Esophagus squamous epithelium (tissue), 5 donors: ENCODE results near the gene OR2A7. TPM values are rescaled to one million over a fixed set of nuclear protein-coding genes. Genes with fewer than 3 reads are reported as not detected.
"Not testable (repeated sequence)": the region's sequence is repeated elsewhere in the genome, so short reads cannot be mapped to it uniquely, and the experiment has no call there.

Experiments used
- DNase-seq: peaks from one replicate; lab custom pipeline; 2025; lab: John Stamatoyannopoulos, UW
- H3K27ac ChIP-seq, 4 donors: fragments of 200-600 bp; sonication (generic); one replicate each; pipeline ENCODE4 v1.5.1; 2016 to 2019; ENCODE audit warnings: mild to moderate bottlenecking in 1 of 4
- H3K27me3 ChIP-seq, 4 donors: fragments of 200-600 bp; sonication (generic); 1 replicate in 3 of 4; 2 replicates in 1 of 4; pipeline versions ENCODE4 v1.5.1 to v1.6.0; 2017 to 2021; ENCODE audit warnings: antibody characterized with exemption in 1 of 4
- H3K36me3 ChIP-seq, 3 donors: fragments of 200-600 bp; sonication (generic); one replicate each; pipeline ENCODE4 v1.5.1; 2016 to 2019
- H3K4me1 ChIP-seq, 3 donors: fragments of 200-600 bp; sonication (generic); one replicate each; pipeline ENCODE4 v1.5.1; 2017 to 2019
- H3K4me3 ChIP-seq, 4 donors: fragments of 200-600 bp; sonication (generic); 1 replicate in 3 of 4; 2 replicates in 1 of 4; pipeline ENCODE4 v1.5.1; 2016 to 2019; ENCODE audit warnings: mild to moderate bottlenecking in 2 of 4, moderate library complexity in 1 of 4
- H3K9me3 ChIP-seq, 3 donors: fragments of 200-600 bp; sonication (generic); one replicate each; pipeline ENCODE4 v1.5.1; 2016 to 2019
- WGBS, 2 donors: methylation state at CpG; one replicate each; pipeline ENCODE4 v1.1.5; 2018; 5-methylcytosine and 5-hydroxymethylcytosine counted together
- intact Hi-C: fragments of 100-400 bp; cut with DNase I; formaldehyde crosslinking; loops from one replicate; pipeline ENCODE4 v1.15.0; 2022
- total RNA-seq, 4 donors: library from RNA; depleted of rRNA; stranded (reverse); fragments of >200 nt; gene quantifications; one replicate each; pipeline ENCODE4 v1.1.0, GENCODE V29; 2016
- donor health status: DM: yes; HTN: yes; CAD: no.

OR2A7 gene
- total RNA-seq, 4 donors from 2014 or later = 1.9 to 12.6 (median 6.6) TPM

DNA sequence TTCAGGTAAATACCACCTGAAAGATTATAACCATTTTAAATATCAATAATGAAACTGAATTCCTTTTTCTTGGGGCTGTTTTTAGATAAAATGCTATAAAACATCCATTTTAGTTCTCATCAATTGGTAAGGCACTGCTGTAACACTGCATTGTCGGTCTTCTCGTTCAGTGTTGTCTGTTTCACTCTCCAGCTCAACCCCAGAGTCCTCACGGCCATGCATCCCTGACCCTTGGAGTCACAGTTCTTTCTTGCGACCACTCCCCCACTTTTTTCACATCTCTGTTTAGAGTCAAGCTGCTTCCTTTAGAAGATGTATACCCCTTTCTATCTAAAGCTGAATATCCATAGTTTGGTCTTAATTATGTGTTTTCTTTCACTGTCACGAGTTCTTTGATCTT lies 17.6 kb downstream of the OR2A7 start:
- DNase-seq, H3K27ac ChIP-seq, H3K4me3 ChIP-seq, intact Hi-C loops, H3K9me3 ChIP-seq, H3K4me1 ChIP-seq, H3K36me3 ChIP-seq, H3K27me3 ChIP-seq: not testable (repeated sequence)
- WGBS, 2 donors = no CpG with 5 or more reads among the region's 5 CpGs

DNA sequence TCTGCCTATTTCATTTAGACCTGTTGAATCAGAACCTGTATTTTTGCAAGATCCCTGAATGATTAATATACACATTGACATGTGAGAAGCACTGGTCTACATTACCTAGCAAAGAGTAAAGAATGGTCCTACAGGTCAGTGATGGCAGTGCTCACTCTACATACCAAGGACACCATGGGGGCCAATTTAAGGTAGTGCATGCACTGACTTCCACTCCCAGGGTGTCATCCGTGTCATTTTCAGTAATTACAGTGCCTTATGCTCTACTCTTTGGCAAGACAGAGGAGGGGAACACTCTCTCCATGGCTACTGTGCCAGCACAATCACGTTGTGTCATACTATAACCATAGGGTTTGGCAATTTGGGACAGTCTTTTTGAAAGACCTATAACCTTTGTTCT lies 19.2 kb downstream of the OR2A7 start:
- intact Hi-C loops, DNase-seq, H3K36me3 ChIP-seq, H3K27me3 ChIP-seq, H3K4me1 ChIP-seq, H3K27ac ChIP-seq, H3K4me3 ChIP-seq, H3K9me3 ChIP-seq: not testable (repeated sequence)
- WGBS, 2 donors = no CpG with 5 or more reads among the region's 2 CpGs

DNA sequence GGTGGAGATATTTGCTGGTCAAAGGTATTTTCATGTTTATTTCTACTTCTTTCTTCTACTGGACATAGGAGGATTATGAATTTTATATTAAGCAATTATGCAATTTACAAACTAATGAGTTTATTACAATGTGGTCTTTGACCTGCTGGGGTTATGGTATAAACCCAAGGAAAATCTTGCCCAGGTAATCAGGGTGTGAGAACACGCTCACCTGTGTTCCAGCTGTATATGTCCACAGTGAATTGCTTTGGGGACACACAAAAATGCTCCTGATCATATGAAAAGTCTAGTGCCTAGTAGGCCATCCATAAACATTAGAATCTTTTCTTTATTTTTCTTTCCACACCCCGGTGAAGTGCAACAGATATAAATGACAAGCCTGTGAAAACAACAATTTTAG lies 25.2 kb downstream of the OR2A7 start, which contains the start of gene OR2A42:
Gene OR2A42 (minus strand): TSS at position 241 of the 400 bp plus-strand sequence. CDS start 6,762 bp downstream, outside the sequence.
- intact Hi-C loops, H3K27me3 ChIP-seq, H3K36me3 ChIP-seq, H3K4me1 ChIP-seq, H3K4me3 ChIP-seq, H3K27ac ChIP-seq, DNase-seq, H3K9me3 ChIP-seq: not testable (repeated sequence)
- 100% methylated on average over 1 of the region's 2 CpGs for WGBS, 2 donors

DNA sequence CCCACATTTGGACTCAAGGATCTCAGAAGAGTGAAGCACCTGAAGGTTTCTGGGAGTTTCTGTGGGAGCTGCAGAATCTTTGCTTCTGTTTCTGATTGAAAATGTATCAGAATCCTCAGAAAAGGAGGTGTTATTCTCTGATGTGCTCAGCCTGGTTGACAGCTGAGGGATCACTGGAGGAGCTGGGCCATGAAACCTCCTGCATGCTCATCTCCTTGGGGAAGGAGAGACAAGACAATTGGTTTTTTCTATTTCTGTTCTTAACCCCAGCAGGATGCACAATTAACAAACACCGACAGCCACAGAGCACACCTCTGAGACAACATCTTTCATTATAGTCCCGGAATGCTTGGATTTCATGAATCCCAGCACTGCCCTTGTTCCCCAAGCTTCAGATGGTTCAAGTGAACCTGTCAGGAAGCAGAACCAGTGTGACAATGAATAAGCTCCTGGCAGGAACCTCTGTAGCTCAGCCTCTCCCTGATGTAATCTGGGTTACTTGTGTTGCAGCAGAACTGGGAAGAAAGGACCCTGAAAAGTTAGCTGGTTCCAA lies 26.0 kb downstream of the OR2A7 start:
- DNase-seq, H3K4me1 ChIP-seq: not testable (repeated sequence)

DNA sequence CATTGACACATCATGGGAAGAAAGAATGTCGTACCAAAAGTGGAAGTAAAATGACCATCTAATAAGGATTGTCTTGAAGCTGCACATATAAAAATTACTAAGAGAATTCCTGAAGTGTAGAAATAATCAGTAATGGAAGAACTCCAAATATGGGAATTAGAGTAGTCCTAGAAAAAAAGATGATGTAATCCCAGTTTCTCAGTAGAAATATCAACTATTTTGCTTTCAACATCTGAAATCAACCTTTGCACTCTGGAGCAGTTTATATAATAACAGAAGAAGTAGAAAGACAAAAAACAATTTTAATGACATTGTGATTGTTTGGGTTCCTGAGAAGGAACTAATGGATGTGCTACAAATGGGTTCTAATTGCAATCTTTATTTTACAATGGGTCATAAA lies 31.6 kb downstream of the OR2A7 start:
- DNase-seq, H3K4me1 ChIP-seq, H3K9me3 ChIP-seq, H3K27me3 ChIP-seq, H3K4me3 ChIP-seq, H3K36me3 ChIP-seq, intact Hi-C loops, H3K27ac ChIP-seq: not testable (repeated sequence)
- 90 to 93% methylated on average over 1 of the region's 1 CpG for WGBS, 2 donors

More for the DNA sequence above, 26.0 kb downstream of the OR2A7 start:
- H3K27ac ChIP-seq, H3K9me3 ChIP-seq, H3K36me3 ChIP-seq, H3K4me3 ChIP-seq, intact Hi-C loops, H3K27me3 ChIP-seq: not testable (repeated sequence)
- 93 to 100% methylated on average over 1 to 2 of the region's 2 CpGs for WGBS, 2 donors

DNA sequence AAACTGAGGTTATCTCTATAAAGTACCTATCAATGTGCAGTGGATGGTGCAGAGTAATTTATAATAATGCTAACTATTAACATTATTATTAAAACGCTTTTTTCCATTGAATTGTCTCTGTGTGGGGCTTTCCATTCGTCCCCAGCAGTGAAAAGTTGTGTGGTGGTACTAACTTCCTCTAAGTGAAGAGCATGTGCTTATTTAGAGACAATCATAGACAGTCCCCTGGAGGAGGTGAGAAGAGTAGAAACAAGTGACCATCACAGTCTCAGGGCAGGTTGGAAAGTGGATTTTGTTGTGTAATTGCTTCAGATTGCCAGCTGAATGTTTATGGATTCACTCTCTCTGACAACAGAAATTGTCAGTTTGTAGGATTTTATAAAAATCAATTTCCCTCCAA lies 33.6 kb downstream of the OR2A7 start:
- no CpG with 5 or more reads among the region's 2 CpGs for WGBS, 2 donors
- H3K4me3 ChIP-seq, H3K4me1 ChIP-seq, H3K27me3 ChIP-seq, H3K9me3 ChIP-seq, H3K36me3 ChIP-seq, DNase-seq, intact Hi-C loops, H3K27ac ChIP-seq: not testable (repeated sequence)

DNA sequence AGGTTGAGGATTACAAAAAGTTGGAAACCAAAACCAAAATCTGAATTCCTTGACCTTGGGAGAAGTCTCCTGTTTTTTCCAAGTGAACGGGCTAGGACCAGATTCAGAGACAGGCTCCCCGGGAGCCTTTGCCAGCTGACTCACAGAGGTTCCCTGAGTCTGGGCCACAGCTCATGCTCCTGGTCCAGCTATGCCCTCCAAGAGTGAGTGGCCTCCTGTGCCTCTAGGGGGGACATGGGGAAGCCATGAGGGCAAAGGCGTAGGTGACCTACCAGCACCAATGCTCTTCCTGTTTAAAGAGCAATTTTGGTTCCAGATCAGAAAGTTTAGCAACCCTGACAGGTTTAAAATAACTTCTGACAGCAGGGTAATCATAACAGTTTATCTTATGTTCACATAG lies 35.8 kb downstream of the OR2A7 start:
- H3K27me3 ChIP-seq, H3K9me3 ChIP-seq, H3K4me1 ChIP-seq, H3K36me3 ChIP-seq, H3K4me3 ChIP-seq, DNase-seq, H3K27ac ChIP-seq, intact Hi-C loops: not testable (repeated sequence)
- WGBS, 2 donors = 80% methylated on average over 1 of the region's 3 CpGs; no CpG with 5 or more reads in 1 of the 2 donors

DNA sequence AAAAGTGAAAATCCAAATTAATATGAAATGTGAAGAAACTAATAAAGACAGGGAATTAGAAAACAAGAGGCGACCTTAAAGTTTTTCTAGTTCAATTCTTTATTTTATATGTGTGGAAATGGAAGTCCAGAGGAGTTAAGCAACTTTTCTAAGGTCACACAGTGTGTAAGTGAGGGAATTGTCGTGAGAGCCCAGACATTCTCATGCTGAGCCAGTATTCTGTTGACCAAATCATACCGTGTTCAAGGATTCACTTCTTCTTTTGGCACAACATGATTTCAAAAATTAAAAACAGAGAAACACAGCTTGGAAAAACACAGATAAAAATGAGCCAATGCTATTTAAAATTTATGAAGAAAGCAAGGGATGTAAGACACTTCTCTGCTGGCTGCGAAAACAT lies 37.7 kb downstream of the OR2A7 start:
- DNase-seq, H3K27me3 ChIP-seq, intact Hi-C loops, H3K36me3 ChIP-seq, H3K4me3 ChIP-seq, H3K4me1 ChIP-seq, H3K9me3 ChIP-seq, H3K27ac ChIP-seq: not testable (repeated sequence)
- WGBS, 2 donors = 79 to 90% methylated on average over 3 of the region's 4 CpGs

DNA sequence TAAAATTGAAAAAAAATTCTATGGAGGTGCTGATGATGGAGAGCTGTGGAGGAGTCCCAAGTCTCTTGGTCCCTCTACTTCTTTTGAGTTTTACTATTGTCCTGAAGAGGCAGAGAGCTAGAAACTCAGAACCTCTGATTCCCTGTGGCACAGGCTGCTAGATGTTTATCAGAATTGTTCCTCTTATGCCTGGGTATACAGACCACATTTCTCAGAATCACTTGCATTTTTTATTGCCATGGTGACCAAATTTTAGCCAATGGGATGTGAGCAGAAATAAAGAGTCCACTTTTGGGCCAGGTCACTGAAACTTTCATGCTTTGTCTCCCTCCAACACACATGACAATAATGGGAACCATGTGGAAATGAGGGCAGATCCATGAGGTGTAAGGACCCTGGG lies 40.9 kb downstream of the OR2A7 start:
- DNase-seq, intact Hi-C loops, H3K4me3 ChIP-seq, H3K27me3 ChIP-seq, H3K36me3 ChIP-seq, H3K4me1 ChIP-seq, H3K27ac ChIP-seq, H3K9me3 ChIP-seq: not testable (repeated sequence)

DNA sequence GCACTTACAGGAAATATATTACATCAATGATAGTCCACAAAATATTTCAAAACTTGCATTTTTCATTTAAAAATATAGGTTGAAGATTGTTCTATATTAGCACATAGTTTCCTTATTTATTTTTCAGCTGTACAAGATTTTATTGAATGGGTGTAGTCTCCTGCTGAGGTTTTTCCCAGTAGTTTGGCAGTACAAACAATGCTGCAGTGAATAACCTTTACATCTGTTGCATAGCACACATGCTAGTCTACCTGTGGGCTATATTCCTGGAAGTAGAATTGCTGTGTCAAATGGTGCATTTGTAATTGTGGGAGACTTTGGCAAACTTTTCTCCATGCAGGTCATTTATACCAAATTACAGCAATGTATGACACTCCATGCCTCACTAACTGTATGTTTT lies 44.1 kb downstream of the OR2A7 start:
- H3K9me3 ChIP-seq, DNase-seq, H3K27me3 ChIP-seq, H3K4me3 ChIP-seq, intact Hi-C loops, H3K4me1 ChIP-seq, H3K27ac ChIP-seq, H3K36me3 ChIP-seq: not testable (repeated sequence)

DNA sequence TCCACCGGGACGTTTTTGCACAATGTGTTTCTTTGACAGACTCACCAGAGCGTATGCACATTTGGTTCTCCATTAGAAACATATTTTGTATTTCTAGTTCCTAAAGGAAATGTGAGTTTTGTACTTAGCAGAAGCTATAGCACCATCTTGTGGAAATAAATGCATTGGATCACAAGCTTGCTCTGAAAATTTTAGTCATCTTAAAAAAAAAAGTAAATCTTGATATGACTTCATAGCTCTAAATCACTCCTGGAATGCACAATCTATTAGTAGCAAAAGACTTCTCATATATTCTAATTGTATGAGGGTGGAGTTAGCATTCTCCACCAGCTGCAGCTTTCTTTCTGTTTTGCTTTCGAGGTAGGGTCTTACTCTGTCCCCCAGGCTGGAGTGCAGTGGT lies 45.4 kb downstream of the OR2A7 start:
- H3K4me3 ChIP-seq, intact Hi-C loops: not testable (repeated sequence)
- WGBS, 2 donors = no CpG with 5 or more reads among the region's 4 CpGs

DNA sequence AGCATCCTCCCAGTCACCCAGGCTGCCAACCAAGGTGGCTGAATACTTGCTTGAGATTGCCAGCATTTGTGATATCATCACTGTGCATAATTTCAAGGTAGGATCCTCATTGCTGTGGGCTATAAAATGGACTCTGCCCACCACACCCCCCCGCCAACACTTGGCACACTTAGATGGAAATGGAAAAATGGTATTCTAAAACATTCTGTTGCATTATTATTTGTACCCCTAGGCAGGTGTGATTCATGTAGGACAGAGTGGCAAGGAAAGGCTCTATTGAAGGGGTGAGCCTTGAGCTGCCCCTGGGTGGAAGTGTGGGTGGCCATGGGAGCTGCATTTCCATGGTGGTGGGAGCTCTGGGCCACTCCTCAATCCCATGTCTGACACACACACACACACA lies 46.0 kb downstream of the OR2A7 start:
- H3K4me1 ChIP-seq, H3K9me3 ChIP-seq, H3K27me3 ChIP-seq, DNase-seq, H3K36me3 ChIP-seq, H3K4me3 ChIP-seq, H3K27ac ChIP-seq, intact Hi-C loops: not testable (repeated sequence)
- WGBS, 2 donors = 100% methylated on average over 1 of the region's 1 CpG; no CpG with 5 or more reads in 1 of the 2 donors

More for the DNA sequence above, 45.4 kb downstream of the OR2A7 start:
- H3K36me3 ChIP-seq, H3K9me3 ChIP-seq, H3K4me1 ChIP-seq, DNase-seq, H3K27ac ChIP-seq, H3K27me3 ChIP-seq: not testable (repeated sequence)

DNA sequence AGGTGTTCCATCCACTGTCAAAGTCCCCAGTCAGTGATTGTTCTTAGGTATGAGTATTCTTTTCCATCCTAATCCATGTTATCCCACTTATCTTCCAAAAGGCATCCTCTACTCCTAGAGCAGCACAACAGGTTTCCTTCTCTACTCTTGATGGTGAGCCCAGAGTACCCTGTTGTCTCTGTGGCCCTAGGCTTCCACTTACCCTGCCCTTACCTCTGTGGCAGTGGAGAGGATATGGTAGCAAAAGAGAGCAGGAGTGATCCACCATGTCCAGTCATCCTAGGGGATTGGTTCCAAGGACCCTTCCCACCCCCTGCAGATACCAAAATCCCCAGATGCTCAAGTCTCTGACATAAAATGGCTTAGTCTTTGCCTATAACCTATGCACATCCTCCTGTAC lies 47.4 kb downstream of the OR2A7 start:
- H3K27me3 ChIP-seq, intact Hi-C loops, H3K4me3 ChIP-seq, DNase-seq, H3K27ac ChIP-seq, H3K9me3 ChIP-seq, H3K4me1 ChIP-seq, H3K36me3 ChIP-seq: not testable (repeated sequence)
